DOHH2 (cell line): ENCODE data around the gene SFR1.

Experiments used
- CTCF ChIP-seq: fragments of 200-600 bp; sonication (generic); IDR thresholded peaks from one replicate; pipeline ENCODE4 v1.5.1; 2014; ENCODE audit warnings: antibody characterized with exemption, mild to moderate bottlenecking, low read depth, low read length; ENCODE audit not compliant: poor library complexity, severe bottlenecking
- EZH2phosphoT487 ChIP-seq: fragments of 200-600 bp; sonication (generic); IDR thresholded peaks from 2 replicates; pipeline ENCODE4 v1.6.1; 2017; ENCODE audit warnings: borderline replicate concordance, mild to moderate bottlenecking, antibody characterized with exemption, low read length, moderate library complexity, mixed read lengths

GRCh38 chr10:104085801-104086400, 36.1 kb upstream of the SFR1 start, which contains the start of gene COL17A1:
- TF ChIP-seq CTCF (no peak), EZH2phosphoT487 (no peak)
